Panc1 (cell line): ENCODE data around the gene PLGRKT. TPM values are rescaled to one million over a fixed set of nuclear protein-coding genes. Genes with fewer than 3 reads are reported as not detected.
"Not testable (repeated sequence)": the region's sequence is repeated elsewhere in the genome, so short reads cannot be mapped to it uniquely, and the experiment has no call there.

Experiments
- ATAC-seq: fragments of 200-7000 bp; cut with Tn5 transposase; 2 replicates; pipeline ENCODE4 v1.9.1; 2020; ENCODE audit warnings: mild to moderate bottlenecking, moderate library complexity
- BruUV-seq: library from RNA; stranded (reverse); fragments of 400-500 nt; replicated peaks from 2 replicates; lab custom pipeline; 2021; lab: Mats Ljungman, UMichigan
- CTCF ChIA-PET: fragments of 300-600 bp; sonication (Branson Sonifier 250); formaldehyde crosslinking; loops from one replicate; lab custom pipeline; 2022; ENCODE audit warnings: antibody characterized with exemption; lab: Charles Lee
- POLR2A ChIA-PET: fragments of 300-600 bp; sonication (Branson Sonifier 250); formaldehyde crosslinking; loops from one replicate; lab custom pipeline; 2022; ENCODE audit warnings: antibody characterized with exemption; lab: Charles Lee
- DNase-seq: peaks from one replicate; pipeline ENCODE4 v3.0.0-alpha.2; 2010; ENCODE audit warnings: low read depth, low spot score
- H3K27ac ChIP-seq: 2 replicates; pipeline ENCODE4 v1.5.1; 2011; ENCODE audit warnings: mild to moderate bottlenecking, low read length, inconsistent platforms
- H3K27me3 ChIP-seq: fragments of 200-500 bp; sonication (Bioruptor generic); 2 replicates; pipeline ENCODE4 v1.6.0; 2014; ENCODE audit warnings: low read length, inconsistent platforms; ENCODE audit not compliant: control insufficient read depth, insufficient read depth
- H3K36me3 ChIP-seq: fragments of 200-500 bp; sonication (Bioruptor generic); 2 replicates; pipeline ENCODE4 v1.5.1; 2014; ENCODE audit warnings: inconsistent platforms, mild to moderate bottlenecking, low read length, moderate library complexity; ENCODE audit not compliant: control insufficient read depth, insufficient read depth
- H3K4me1 ChIP-seq: 2 replicates; pipeline ENCODE4 v1.5.1; 2011; ENCODE audit warnings: inconsistent platforms, mild to moderate bottlenecking, low read length, moderate library complexity; ENCODE audit not compliant: control insufficient read depth, insufficient read depth
- H3K4me3 ChIP-seq, 2 experiments: 2 replicates each; pipeline ENCODE4 v1.5.1; 2011 to 2012; ENCODE audit warnings: low read depth in 2 of 2, low read length in 2 of 2, mild to moderate bottlenecking in 2 of 2, inconsistent platforms in 1 of 2, moderate library complexity in 1 of 2
- H3K9me3 ChIP-seq: fragments of 200-500 bp; sonication (Bioruptor generic); 2 replicates; pipeline ENCODE4 v1.5.1; 2014; ENCODE audit warnings: low read depth, mild to moderate bottlenecking, inconsistent platforms, low read length, moderate library complexity; ENCODE audit not compliant: control insufficient read depth, insufficient read depth
- CTCF ChIP-seq: fragments of 450-650 bp; IDR thresholded peaks from 2 replicates; pipeline ENCODE4 v1.5.1; 2017; ENCODE audit warnings: mild to moderate bottlenecking
- POLR2AphosphoS5 ChIP-seq: IDR thresholded peaks from 2 replicates; pipeline ENCODE4 v1.6.1; 2012; ENCODE audit warnings: mild to moderate bottlenecking, low read depth, low read length, moderate library complexity
- REST ChIP-seq, 2 experiments: IDR thresholded peaks; 2 replicates each; pipeline ENCODE4 v1.6.1; 2011 to 2012; ENCODE audit warnings: low read depth in 2 of 2, control low read depth in 1 of 2, low read length in 1 of 2, mild to moderate bottlenecking in 1 of 2, moderate library complexity in 1 of 2; ENCODE audit not compliant: insufficient read depth in 1 of 2
- SIN3A ChIP-seq: IDR thresholded peaks from 2 replicates; pipeline ENCODE4 v1.6.1; 2012; ENCODE audit warnings: low read depth, mild to moderate bottlenecking, low read length, moderate library complexity, borderline replicate concordance; ENCODE audit not compliant: insufficient read depth
- TCF7L2 ChIP-seq: IDR thresholded peaks from 2 replicates; pipeline ENCODE4 v1.6.1; 2011; ENCODE audit warnings: mild to moderate bottlenecking, low read depth, low read length, inconsistent platforms
- in situ Hi-C: cut with HindIII; loops from 2 replicates; pipeline ENCODE4 v1.10.0; 2016; ENCODE audit warnings: low sequenced_read_pairs, low pct_unique_long_range_greater_than_20kb
- intact Hi-C: fragments of 100-400 bp; cut with micrococcal nuclease; formaldehyde crosslinking; loops from one replicate; pipeline ENCODE4 v1.10.0; 2022; ENCODE audit not compliant: unreplicated experiment
- total RNA-seq: library from RNA; stranded (reverse); gene quantifications from one replicate; pipeline ENCODE4 v1.2.1, GENCODE V29; 2021; ENCODE audit not compliant: unreplicated experiment

Gene PLGRKT
- total RNA-seq, 1 experiment from 2014 or later = 9.3 TPM

GRCh38 chr9:5433328-5433727 lies 4.4 kb downstream of the PLGRKT start:
- H3K9me3 ChIP-seq, H3K4me1 ChIP-seq, in situ Hi-C loops, CTCF ChIA-PET, H3K27ac ChIP-seq, POLR2A ChIA-PET, DNase-seq, ATAC-seq, H3K36me3 ChIP-seq, H3K27me3 ChIP-seq, intact Hi-C loops, BruUV-seq, H3K4me3 ChIP-seq: not testable (repeated sequence)

GRCh38 chr9:5432890-5433289 lies 4.8 kb downstream of the PLGRKT start:
- H3K4me1 ChIP-seq, H3K36me3 ChIP-seq, intact Hi-C loops, ATAC-seq, H3K27ac ChIP-seq, H3K9me3 ChIP-seq, CTCF ChIA-PET, POLR2A ChIA-PET, DNase-seq, H3K4me3 ChIP-seq, in situ Hi-C loops, BruUV-seq, H3K27me3 ChIP-seq: not testable (repeated sequence)

- TF ChIP-seq POLR2AphosphoS5 (no peak), REST (IDR thresholded peaks at IDR 0.05; ENCODE audit: insufficient read depth in 1 of 2, low read depth in 2 of 2, low read length in 1 of 2) (no peak), CTCF (no peak), SIN3A (no peak), TCF7L2 (no peak)
- H3K27me3 ChIP-seq = no peaks in the 10 kb centered on the region
- ChIA-PET CTCF (no interaction called here), POLR2A (no interaction called here)
- H3K4me3 ChIP-seq = no peak overlapping the region
- no peaks in the 10 kb centered on the region for H3K9me3 ChIP-seq
- BruUV-seq = no TSS peak
- no peak overlapping the region for H3K27ac ChIP-seq
- ATAC-seq = no peak
- no peaks in the 10 kb centered on the region for H3K36me3 ChIP-seq
- no peaks in the 10 kb centered on the region for H3K4me1 ChIP-seq
- in situ Hi-C loops (no loop called here), intact Hi-C loops (no loop called here)
- DNase-seq = no peak
These were observed 6.8 kb downstream of the PLGRKT start for GRCh38 chr9:5430912-5431311.
